H1 (cell line): ENCODE results near the gene ZMIZ1. TPM values are rescaled to one million over a fixed set of nuclear protein-coding genes. Genes with fewer than 3 reads are reported as not detected.

ENCODE experiments used
- ATF3 ChIP-seq: IDR thresholded peaks from 2 replicates; pipeline ENCODE4 v1.6.1; 2011; ENCODE audit warnings: low read depth, mild to moderate bottlenecking, low read length; ENCODE audit not compliant: insufficient read depth
- BRCA1 ChIP-seq: IDR thresholded peaks from 2 replicates; pipeline ENCODE4 v1.6.1; 2012; ENCODE audit warnings: low read depth, low read length, improper control_type of control experiment
- CHD7 ChIP-seq: fragments of 300-600 bp; sonication (generic); IDR thresholded peaks from 2 replicates; pipeline ENCODE4 v1.7.1; 2012; ENCODE audit warnings: low read length, moderate library complexity, mild to moderate bottlenecking, inconsistent platforms; ENCODE audit not compliant: insufficient replicate concordance
- CTCF ChIP-seq, 3 experiments: IDR thresholded peaks; 1 replicate in 2 of 3; 2 replicates in 1 of 3; pipeline versions ENCODE4 v1.5.1 to v1.6.1; 2011; ENCODE audit warnings: low read length in 3 of 3, mild to moderate bottlenecking in 3 of 3, inconsistent platforms in 2 of 3, low read depth in 1 of 3, moderate library complexity in 1 of 3; ENCODE audit not compliant: insufficient read depth in 1 of 3; ENCODE audit errors: control extremely low read depth in 1 of 3
- GTF2F1 ChIP-seq: IDR thresholded peaks from 2 replicates; pipeline ENCODE4 v1.6.1; 2012; ENCODE audit warnings: low read depth, low read length, improper control_type of control experiment, borderline replicate concordance
- ZNF274 ChIP-seq: IDR thresholded peaks from 2 replicates; pipeline ENCODE4 v1.7.0; 2012; ENCODE audit warnings: low read length, borderline replicate concordance; ENCODE audit errors: extremely low read depth
- polyA plus RNA-seq, 7 experiments: library from polyadenylated mRNA; depleted of rRNA in 3 of 7; stranded (reverse) in 5 of 7; unstranded in 2 of 7; fragments of >200 nt in 5 of 7; fragments of 200-250 nt in 2 of 7; gene quantifications; 1 replicate in 5 of 7; 2 replicates in 1 of 7; 4 replicates in 1 of 7; pipeline versions ENCODE4 v1.2.1 to v1.2.3, GENCODE V29; 2011 to 2013; ENCODE audit warnings: missing spikeins in 2 of 7, mixed read lengths in 2 of 7
- total RNA-seq: library from RNA; stranded (reverse); fragmentation: NEBNext Ultra II Directional; extraction: Animal tissue kit (Norgen Biotek cat#: 25700); gene quantifications from 2 replicates; pipeline ENCODE4 v1.2.1, GENCODE V29; 2021

The ZMIZ1 gene
- total and polyA plus RNA-seq, 2 of the 8 experiments (the other 6 are each of a cell fraction or from before 2014, with no cell fraction given) = 8.1 to 28.0 TPM

- TF ChIP-seq CHD7 (no peak), ATF3 (no peak), BRCA1 (no peak), CTCF (IDR thresholded peaks at IDR 0.05; ENCODE audit: control extremely low read depth in 1 of 3, insufficient read depth in 1 of 3, low read depth in 1 of 3, low read length in 3 of 3) (no peak), ZNF274 (no peak), GTF2F1 (no peak)
Measured at GRCh38 chr10:79349072-79349491, 280.3 kb downstream of the ZMIZ1 start (continued).
